Neural progenitor cell (in vitro differentiated cells): ENCODE measurements around the gene JHY. TPM values are rescaled to one million over a fixed set of nuclear protein-coding genes. Genes with fewer than 3 reads are reported as not detected.

Source experiments
- DNase-seq: peaks from one replicate; pipeline ENCODE4 v3.0.0-alpha.2; 2016; ENCODE audit warnings: low spot score
- H2AFZ ChIP-seq: fragments of 200-600 bp; sonication (generic); replicated peaks from 2 replicates; pipeline ENCODE4 v1.6.1; 2016; ENCODE audit warnings: antibody characterized with exemption
- H3F3A ChIP-seq: fragments of 200-600 bp; sonication (generic); 2 replicates; pipeline ENCODE4 v1.6.1; 2016; ENCODE audit warnings: antibody characterized with exemption, low read depth
- H3K27ac ChIP-seq: fragments of 200-600 bp; sonication (generic); 2 replicates; pipeline ENCODE4 v1.5.1; 2016; ENCODE audit warnings: mild to moderate bottlenecking
- H3K27me3 ChIP-seq: fragments of 200-600 bp; sonication (generic); 2 replicates; pipeline ENCODE4 v1.6.1; 2016; ENCODE audit warnings: mild to moderate bottlenecking, moderate library complexity
- H3K36me3 ChIP-seq: fragments of 200-600 bp; sonication (generic); 2 replicates; pipeline ENCODE4 v1.5.1; 2016
- H3K4me1 ChIP-seq: fragments of 200-600 bp; sonication (generic); 2 replicates; pipeline ENCODE4 v1.6.1; 2016; ENCODE audit warnings: mixed run types
- H3K4me2 ChIP-seq: fragments of 200-600 bp; sonication (generic); 2 replicates; pipeline ENCODE4 v1.6.1; 2016
- H3K4me3 ChIP-seq: fragments of 200-600 bp; sonication (generic); 2 replicates; pipeline ENCODE4 v1.5.1; 2016
- H3K79me2 ChIP-seq: fragments of 200-600 bp; sonication (generic); 2 replicates; pipeline ENCODE4 v1.6.1; 2016; ENCODE audit warnings: low read depth
- H3K9ac ChIP-seq: fragments of 200-600 bp; sonication (generic); 2 replicates; pipeline ENCODE4 v1.6.1; 2016
- H3K9me3 ChIP-seq: fragments of 200-600 bp; sonication (generic); 2 replicates; pipeline ENCODE4 v1.5.1; 2016; ENCODE audit warnings: low read depth
- H4K20me1 ChIP-seq: fragments of 200-600 bp; sonication (generic); 2 replicates; pipeline ENCODE4 v1.6.1; 2016; ENCODE audit warnings: low read depth
- H3K27ac Mint-ChIP-seq: 3 replicates; pipeline ENCODE4 v1.8.0; 2021; ENCODE audit warnings: mixed read lengths
- H3K27me3 Mint-ChIP-seq: 2 replicates; pipeline ENCODE4 v1.8.0; 2022; ENCODE audit warnings: low read depth, mild to moderate bottlenecking, inconsistent platforms, moderate library complexity, mixed read lengths; ENCODE audit not compliant: insufficient read depth
- H3K36me3 Mint-ChIP-seq: 3 replicates; pipeline ENCODE4 v1.8.0; 2021; ENCODE audit warnings: mixed read lengths
- H3K4me1 Mint-ChIP-seq: 3 replicates; pipeline ENCODE4 v1.8.0; 2021; ENCODE audit warnings: mixed read lengths
- H3K4me3 Mint-ChIP-seq: 3 replicates; pipeline ENCODE4 v1.8.0; 2021; ENCODE audit warnings: mild to moderate bottlenecking, moderate library complexity, mixed read lengths
- H3K9me3 Mint-ChIP-seq: 3 replicates; pipeline ENCODE4 v1.8.0; 2020; ENCODE audit warnings: mixed read lengths
- CTCF ChIP-seq: fragments of 200-600 bp; sonication (generic); IDR thresholded peaks from 2 replicates; pipeline ENCODE4 v1.5.1; 2017; ENCODE audit warnings: antibody characterized with exemption, mild to moderate bottlenecking
- EZH2 ChIP-seq: fragments of 200-600 bp; sonication (generic); IDR thresholded peaks from 2 replicates; pipeline ENCODE4 v1.6.1; 2017; ENCODE audit warnings: antibody characterized with exemption, mild to moderate bottlenecking, moderate library complexity
- EZH2phosphoT487 ChIP-seq: fragments of 200-600 bp; sonication (generic); IDR thresholded peaks from 2 replicates; pipeline ENCODE4 v1.6.1; 2017; ENCODE audit warnings: antibody characterized with exemption
- total RNA-seq: library from RNA; depleted of rRNA; stranded (reverse); fragments of >200 nt; gene quantifications from 2 replicates; pipeline ENCODE4 v1.2.3, GENCODE V29; 2015; ENCODE audit warnings: low replicate concordance

The JHY gene
- total RNA-seq, 1 donor from 2014 or later: 0.69 TPM

- Histone ChIP-seq H3K36me3 (no peaks in the 10 kb centered on the region), H2AFZ (no peak overlapping the region), H3K4me3 (no peak overlapping the region), H4K20me1 (no peaks in the 10 kb centered on the region), H3K9me3 (no peaks in the 10 kb centered on the region), H3K27ac (no peak overlapping the region), H3K9ac (no peak overlapping the region), H3K27me3 (peaks cover 35% of the 10 kb centered on the region), H3F3A (peaks cover 4% of the 10 kb centered on the region), H3K4me2 (no peak overlapping the region), H3K79me2 (no peaks in the 10 kb centered on the region), H3K4me1 (peaks cover 5% of the 10 kb centered on the region)
- H3K9me3 Mint-ChIP-seq: no peaks in the 10 kb centered on the region
- H3K27me3 Mint-ChIP-seq: peaks cover 8% of the 10 kb centered on the region
- no peak for TF ChIP-seq CTCF
- TF ChIP-seq EZH2: no peak
- TF ChIP-seq EZH2phosphoT487: no peak
- H3K4me3 Mint-ChIP-seq: no peak overlapping the region
- no peaks in the 10 kb centered on the region for H3K36me3 Mint-ChIP-seq
- H3K4me1 Mint-ChIP-seq: peaks cover 12% of the 10 kb centered on the region
- H3K27ac Mint-ChIP-seq: no peak overlapping the region
- DNase-seq: no peak
Measured at GRCh38 chr11:122837528-122838346, 44.8 kb upstream of the JHY start.

- DNase-seq: no peak
- TF ChIP-seq EZH2phosphoT487: no peak
- no peak for TF ChIP-seq CTCF
- TF ChIP-seq EZH2: no peak
- no peaks in the 10 kb centered on the region for H3K9me3 Mint-ChIP-seq
- Histone ChIP-seq H3K9ac (no peak overlapping the region), H3K4me3 (no peak overlapping the region), H3K4me1 (no peaks in the 10 kb centered on the region), H3K9me3 (no peaks in the 10 kb centered on the region), H3K27me3 (no peaks in the 10 kb centered on the region), H4K20me1 (no peaks in the 10 kb centered on the region), H3K36me3 (no peaks in the 10 kb centered on the region), H2AFZ (no peak overlapping the region), H3K79me2 (no peaks in the 10 kb centered on the region), H3F3A (no peaks in the 10 kb centered on the region), H3K27ac (no peak overlapping the region), H3K4me2 (no peak overlapping the region)
- H3K36me3 Mint-ChIP-seq: no peaks in the 10 kb centered on the region
- no peak overlapping the region for H3K4me3 Mint-ChIP-seq
- no peak overlapping the region for H3K27ac Mint-ChIP-seq
- peaks cover 6% of the 10 kb centered on the region for H3K4me1 Mint-ChIP-seq
- H3K27me3 Mint-ChIP-seq: peaks cover 5% of the 10 kb centered on the region
Measured at GRCh38 chr11:122843281-122844141, 39.0 kb upstream of the JHY start.

GRCh38 chr11:122847466-122847865 is 35.1 kb upstream of the JHY start:
- Mint-ChIP-seq H3K27me3 (no peaks in the 10 kb centered on the region), H3K36me3 (no peaks in the 10 kb centered on the region), H3K4me1 (peaks cover 32% of the 10 kb centered on the region), H3K4me3 (no peak overlapping the region), H3K27ac (no peak overlapping the region), H3K9me3 (no peaks in the 10 kb centered on the region)
- no peak for DNase-seq
- Histone ChIP-seq H3K36me3 (no peaks in the 10 kb centered on the region), H2AFZ (no peak overlapping the region), H3K4me3 (no peak overlapping the region), H3K27ac (no peak overlapping the region), H3F3A (peaks cover 5% of the 10 kb centered on the region), H3K9me3 (no peaks in the 10 kb centered on the region), H3K4me2 (no peak overlapping the region), H3K79me2 (no peaks in the 10 kb centered on the region), H3K27me3 (no peaks in the 10 kb centered on the region), H3K9ac (no peak overlapping the region), H3K4me1 (peaks cover 17% of the 10 kb centered on the region), H4K20me1 (no peaks in the 10 kb centered on the region)
- no peak for TF ChIP-seq EZH2
- no peak for TF ChIP-seq EZH2phosphoT487
- no peak for TF ChIP-seq CTCF
